Muscle of arm (tissue), 12 donors: Measurements from ENCODE around the gene ARHGAP26. TPM values are rescaled to one million over a fixed set of nuclear protein-coding genes. Genes with fewer than 3 reads are reported as not detected.
A peak's percentile ranks its signal among the peaks of the same experiment; 100 is the strongest.

Experiments used
- DNase-seq: peaks from one replicate; pipeline ENCODE4 v3.0.0-alpha.2; 2013
- polyA plus RNA-seq, 12 donors: library from polyadenylated mRNA; unstranded; fragments of 120-200 nt; gene quantifications; one replicate each; pipeline ENCODE4 v1.2.1, GENCODE V29; 2013; ENCODE audit not compliant: insufficient read length in 12 of 12

ARHGAP26 gene
- polyA plus RNA-seq, 12 donors, result 12.3 to 34.1 (median 15.8) TPM; not detected in 1

GRCh38 chr5:143013176-143013891, 243.2 kb downstream of the ARHGAP26 start:
- DNase-seq, result no peak

- no peak for DNase-seq
These were observed 244.0 kb downstream of the ARHGAP26 start for GRCh38 chr5:143014017-143014651.

- no peak for DNase-seq
These were observed 246.8 kb downstream of the ARHGAP26 start for GRCh38 chr5:143016777-143017516.

- DNase-seq, result no peak
These were observed 247.4 kb downstream of the ARHGAP26 start for GRCh38 chr5:143017541-143017940.

- DNase-seq, result no peak
These were observed 247.8 kb downstream of the ARHGAP26 start for GRCh38 chr5:143017992-143018391.

GRCh38 chr5:143019157-143019556, 249.0 kb downstream of the ARHGAP26 start:
- DNase-seq, result no peak

GRCh38 chr5:143019614-143020515, 249.7 kb downstream of the ARHGAP26 start:
- DNase-seq, result no peak

GRCh38 chr5:143021595-143021994, 251.4 kb downstream of the ARHGAP26 start:
- no peak for DNase-seq

GRCh38 chr5:143023411-143024096, 253.4 kb downstream of the ARHGAP26 start:
- DNase-seq, result peak; percentile 29

- no peak for DNase-seq
These were observed 254.2 kb downstream of the ARHGAP26 start for GRCh38 chr5:143024228-143024920.

GRCh38 chr5:143025376-143025775, 255.2 kb downstream of the ARHGAP26 start:
- no peak for DNase-seq

- DNase-seq, result no peak
These were observed 255.8 kb downstream of the ARHGAP26 start for GRCh38 chr5:143025971-143026370.

GRCh38 chr5:143026380-143026779, 256.2 kb downstream of the ARHGAP26 start:
- no peak for DNase-seq

GRCh38 chr5:143029293-143029692, 259.1 kb downstream of the ARHGAP26 start:
- no peak for DNase-seq

- no peak for DNase-seq
These were observed 260.2 kb downstream of the ARHGAP26 start for GRCh38 chr5:143030349-143030748.

- no peak for DNase-seq
These were observed 261.8 kb downstream of the ARHGAP26 start for GRCh38 chr5:143031781-143032580.

GRCh38 chr5:143032581-143032836, 262.3 kb downstream of the ARHGAP26 start:
- DNase-seq, result no peak

- no peak for DNase-seq
These were observed 263.5 kb downstream of the ARHGAP26 start for GRCh38 chr5:143033535-143034250.
